ENCODE data around the gene PYY. TPM values are rescaled to one million over a fixed set of nuclear protein-coding genes. Genes with fewer than 3 reads are reported as not detected.
"Not testable (repeated sequence)": the region's sequence is repeated elsewhere in the genome, so short reads cannot be mapped to it uniquely, and the experiment has no call there.

PYY gene
- total RNA-seq, 1 experiment from 2014 or later = not detected

DNA sequence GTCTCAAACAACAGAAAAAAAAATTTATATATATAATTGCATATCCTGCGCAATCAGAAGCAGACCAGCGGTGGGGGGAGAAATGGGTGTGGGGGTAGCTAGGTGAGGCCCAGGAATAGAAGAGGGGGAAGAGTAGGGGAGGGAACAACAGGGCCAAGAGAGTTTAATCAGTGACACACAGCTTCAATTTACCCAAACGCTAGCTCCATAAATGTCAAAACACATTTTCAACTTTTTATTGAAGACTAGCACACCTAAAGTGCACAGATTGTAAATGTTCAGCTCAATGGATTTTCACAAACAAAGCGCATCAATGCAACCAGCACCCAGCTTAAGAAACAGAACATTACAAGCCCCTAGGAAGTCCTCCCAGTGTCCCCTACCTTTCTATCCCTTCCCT, 25.9 kb upstream of the PYY start:
- no peak for DNase-seq (ENCODE audit: extremely low read depth, low read depth)

DNA sequence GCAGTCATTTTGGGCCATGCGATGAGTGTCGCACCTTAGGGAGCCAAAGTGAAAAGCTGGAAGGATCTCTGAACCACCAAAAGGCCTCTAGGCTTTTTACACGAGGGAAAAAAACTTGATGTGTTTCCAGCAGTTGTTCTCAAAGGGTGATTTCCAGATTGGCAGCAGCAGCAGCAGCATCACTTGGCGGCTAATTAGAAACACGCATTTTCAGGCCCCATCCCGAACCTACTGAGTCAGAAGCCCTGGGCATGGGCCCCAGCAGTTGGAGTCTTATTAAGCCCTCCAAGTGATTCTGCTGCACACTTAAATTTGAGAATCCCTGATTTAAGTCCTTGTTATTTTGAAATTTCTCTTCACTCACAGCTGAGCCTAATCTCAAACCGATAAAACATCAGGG, 25.3 kb upstream of the PYY start:
- no peak for DNase-seq (ENCODE audit: extremely low read depth, low read depth)

DNA sequence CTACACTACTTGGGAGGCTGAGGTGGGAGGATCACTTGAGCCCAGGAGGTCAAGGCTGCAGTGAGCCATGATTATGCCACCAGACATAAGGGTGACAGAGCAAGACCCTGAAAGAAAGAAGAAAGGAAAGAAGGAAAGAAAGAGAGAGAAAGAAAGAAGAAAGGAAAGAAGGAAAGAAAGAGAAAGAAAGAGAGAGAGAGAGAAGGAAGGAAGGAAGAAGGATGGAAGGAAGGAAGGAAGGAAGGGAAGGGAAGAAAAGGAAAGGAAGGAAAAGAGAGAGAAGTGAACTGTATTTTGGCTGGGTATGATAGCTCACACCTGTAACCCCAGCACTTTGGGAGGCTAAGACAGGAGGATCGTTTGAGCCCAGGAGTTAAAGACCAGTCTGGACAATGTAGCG, 24.3 kb upstream of the PYY start:
- DNase-seq (ENCODE audit: extremely low read depth, low read depth) = no peak

DNA sequence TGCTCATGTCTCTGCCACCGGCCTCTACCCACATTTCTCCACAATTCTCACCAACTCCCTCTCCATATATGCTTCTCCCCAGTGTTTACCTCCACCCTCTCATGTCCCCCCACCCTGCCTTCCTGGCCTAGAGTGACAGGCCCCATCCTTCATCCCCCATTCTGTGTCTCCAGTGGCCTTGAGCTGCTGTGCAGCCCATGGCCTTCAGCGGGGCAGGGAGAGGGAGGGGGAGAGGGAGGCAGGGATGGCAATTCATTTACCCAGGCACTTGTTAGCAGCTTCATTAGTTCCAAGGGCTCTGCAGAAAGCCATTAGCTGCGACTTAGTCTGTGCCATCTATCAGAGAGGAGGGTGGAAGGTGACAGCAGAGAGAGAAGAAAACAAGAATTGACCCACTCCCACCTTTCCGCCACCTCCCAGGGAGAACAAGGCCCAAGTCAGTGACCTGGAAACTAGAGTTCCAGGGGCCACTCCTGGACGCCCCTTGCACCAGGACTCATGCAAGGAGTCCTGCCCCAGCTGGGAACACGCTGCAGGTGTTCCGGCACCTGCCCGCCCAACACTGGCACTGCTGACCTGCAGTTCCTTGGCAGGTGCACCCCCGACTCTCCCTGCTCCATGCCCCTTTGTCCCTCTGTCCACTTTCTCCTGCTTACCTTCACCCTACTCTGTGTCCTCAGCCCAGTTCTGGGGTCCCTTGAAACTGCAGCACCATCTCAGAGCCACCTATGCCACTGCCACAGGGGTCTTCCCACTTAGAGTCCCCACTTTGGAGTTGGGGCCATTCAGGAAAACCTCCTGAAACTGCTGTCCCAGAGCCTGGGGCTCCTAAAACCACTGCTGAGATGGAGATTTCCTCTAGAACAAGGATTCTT, 23.5 kb upstream of the PYY start:
- no peak for DNase-seq (ENCODE audit: extremely low read depth, low read depth)

DNA sequence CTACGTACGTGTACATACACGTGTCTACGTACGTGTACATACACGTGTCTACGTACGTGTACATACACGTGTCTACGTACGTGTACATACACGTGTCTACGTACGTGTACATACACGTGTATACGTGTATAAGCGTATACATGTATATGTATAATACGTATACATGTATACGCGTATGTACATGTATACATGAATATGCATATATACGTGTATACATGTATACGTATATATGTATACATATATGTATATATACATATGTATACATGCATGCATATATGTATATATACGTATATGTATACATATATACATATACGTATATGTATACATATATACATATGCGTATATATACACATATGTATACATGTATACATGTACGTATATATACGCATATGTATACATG, 22.2 kb upstream of the PYY start:
- DNase-seq (ENCODE audit: extremely low read depth, low read depth) = no peak

DNA sequence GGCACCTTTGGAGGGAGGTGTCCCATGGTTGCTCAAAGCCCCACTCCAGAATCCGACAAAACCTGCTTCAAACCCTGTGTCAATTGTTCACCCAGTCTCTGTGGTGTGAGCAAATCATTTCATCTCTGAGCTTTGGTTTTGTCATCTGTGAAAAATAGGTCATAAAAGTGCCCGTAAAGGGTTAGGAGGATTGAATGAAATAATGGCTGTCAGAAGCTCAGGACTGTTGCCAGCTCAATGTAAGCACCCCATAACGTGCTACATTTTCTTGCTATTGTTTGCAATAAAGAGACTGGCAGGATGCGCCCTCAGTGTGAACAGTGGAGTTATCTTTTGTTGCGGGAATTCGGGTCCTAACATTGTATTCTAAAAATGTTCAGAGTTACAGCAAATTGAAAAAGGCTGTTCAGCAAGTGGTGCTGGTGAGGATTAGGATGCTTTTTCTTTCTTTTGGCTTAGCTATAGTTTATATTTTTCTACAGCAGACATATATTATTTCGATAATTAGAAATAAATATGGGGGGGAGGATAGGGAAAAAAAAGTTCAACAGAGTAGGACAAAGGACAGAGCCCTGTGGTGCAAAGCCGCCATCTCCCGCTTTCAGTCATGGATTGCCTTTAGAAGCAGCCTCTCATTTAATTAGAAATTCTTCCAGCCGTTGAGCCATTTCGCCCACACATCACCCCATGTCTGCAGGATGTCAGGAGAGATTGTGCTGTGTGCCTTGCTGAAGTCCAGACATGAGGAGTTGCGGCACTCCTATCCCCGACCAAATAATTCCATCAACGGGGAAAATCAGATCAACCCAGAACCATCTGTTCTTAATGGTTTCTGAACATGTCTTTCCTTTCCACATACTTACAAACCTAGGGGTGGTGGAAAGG, 20.9 kb upstream of the PYY start:
- DNase-seq (ENCODE audit: extremely low read depth, low read depth) = no peak

DNA sequence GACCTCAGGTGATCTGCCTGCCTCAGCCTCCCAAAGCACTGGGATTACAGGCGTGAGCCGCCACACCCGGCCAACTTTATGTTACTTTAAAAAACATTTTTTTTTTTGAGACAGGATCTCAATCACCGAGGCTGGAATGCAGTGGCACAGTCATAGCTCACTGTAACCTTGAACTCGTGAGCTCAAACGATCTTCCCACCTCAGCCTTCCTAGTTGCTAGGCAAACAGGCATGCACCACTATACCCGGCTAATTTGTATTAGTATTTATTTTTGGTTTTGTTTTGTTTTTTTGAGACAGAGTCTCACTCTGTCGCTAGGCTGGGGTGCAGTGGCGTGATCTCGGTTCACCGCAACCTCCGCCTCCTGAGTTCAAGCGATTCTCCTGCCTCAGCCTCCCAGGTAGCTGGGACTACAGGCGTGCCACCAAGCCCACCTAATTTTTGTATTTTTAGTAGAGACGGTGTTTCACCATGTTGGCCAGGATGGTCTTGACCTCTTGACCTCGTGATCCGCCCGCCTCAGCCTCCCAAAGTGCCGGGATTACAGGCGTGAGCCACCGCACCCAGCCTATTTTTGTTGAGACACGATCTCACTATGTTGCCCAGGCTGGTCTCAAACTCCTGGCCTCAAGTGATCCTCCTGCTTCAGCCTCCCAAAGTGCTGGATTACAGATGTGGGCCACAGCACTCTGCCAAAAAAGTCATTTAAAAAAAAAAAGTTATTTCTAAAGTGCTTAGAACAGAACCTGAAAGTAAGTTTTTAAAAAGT, 18.9 kb upstream of the PYY start:
- DNase-seq (ENCODE audit: extremely low read depth, low read depth) = not testable (repeated sequence)

DNA sequence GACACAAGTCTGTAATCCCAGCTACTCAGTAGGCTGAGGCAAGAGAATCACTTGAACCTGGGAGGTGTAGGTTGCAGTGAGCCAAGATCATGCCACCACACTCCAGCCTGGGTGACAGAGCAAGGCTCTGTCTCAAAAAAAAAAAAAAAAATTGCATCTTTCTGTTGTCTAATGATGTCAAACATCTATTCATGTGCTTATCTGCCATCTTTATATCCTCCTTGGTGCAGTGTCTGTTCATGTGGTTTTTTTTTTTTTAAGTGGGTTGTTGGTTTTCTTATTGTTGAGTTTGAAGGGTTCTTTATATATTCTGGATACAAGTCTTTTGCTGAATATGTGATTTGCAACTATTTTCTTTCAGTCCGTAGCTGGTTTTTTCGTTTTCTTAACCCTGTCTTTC, 17.7 kb upstream of the PYY start:
- DNase-seq (ENCODE audit: extremely low read depth, low read depth) = not testable (repeated sequence)

DNA sequence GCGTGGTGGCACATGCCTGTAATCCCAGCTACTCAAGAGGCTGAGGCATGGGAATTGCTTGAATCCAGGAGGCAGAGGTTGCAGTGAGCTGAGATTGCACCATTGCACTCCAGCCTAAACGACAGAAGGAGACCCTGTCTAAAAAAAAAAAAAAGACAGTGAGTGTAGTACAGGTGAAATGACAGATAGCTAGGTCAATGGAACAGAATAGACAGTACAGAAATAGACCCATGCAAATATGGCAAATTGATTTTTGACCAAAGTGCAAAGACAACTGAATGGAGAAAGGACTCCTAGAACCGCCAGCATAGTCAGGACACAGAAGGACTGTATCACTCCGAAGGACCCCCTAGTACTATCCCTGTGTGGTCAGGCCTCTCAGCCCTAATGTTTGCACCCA, 16.6 kb upstream of the PYY start:
- DNase-seq (ENCODE audit: extremely low read depth, low read depth) = no peak

DNA sequence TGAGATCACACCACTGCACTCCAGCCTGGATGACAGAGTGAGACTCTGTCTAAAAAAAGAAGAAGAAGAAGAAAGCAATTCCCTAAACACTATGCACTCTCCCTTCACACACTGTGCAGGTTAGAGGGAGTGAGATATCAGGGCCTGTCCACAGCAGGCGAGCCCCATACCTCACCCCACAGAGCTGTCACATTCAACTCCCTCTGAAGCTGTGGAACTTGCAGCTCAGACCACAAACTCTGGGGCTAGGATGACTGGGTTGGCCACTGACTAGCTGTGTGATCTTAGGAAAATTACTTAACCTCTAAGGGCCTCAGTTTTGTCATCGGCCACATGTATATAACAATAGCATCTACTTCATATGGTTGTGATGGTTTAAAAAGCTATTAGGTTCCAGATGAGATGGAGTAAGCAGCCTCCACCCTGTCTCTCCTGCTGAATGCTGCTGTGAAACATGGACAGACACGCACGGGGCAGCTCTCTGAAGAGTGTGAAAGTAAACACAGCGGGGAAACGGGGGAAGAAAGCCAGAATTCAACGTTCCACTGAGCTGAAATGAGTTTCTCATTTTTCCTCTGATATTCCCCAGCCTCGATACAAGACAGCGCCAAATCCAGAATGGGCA, 13.6 kb upstream of the PYY start:
- no peak for DNase-seq (ENCODE audit: extremely low read depth, low read depth)

DNA sequence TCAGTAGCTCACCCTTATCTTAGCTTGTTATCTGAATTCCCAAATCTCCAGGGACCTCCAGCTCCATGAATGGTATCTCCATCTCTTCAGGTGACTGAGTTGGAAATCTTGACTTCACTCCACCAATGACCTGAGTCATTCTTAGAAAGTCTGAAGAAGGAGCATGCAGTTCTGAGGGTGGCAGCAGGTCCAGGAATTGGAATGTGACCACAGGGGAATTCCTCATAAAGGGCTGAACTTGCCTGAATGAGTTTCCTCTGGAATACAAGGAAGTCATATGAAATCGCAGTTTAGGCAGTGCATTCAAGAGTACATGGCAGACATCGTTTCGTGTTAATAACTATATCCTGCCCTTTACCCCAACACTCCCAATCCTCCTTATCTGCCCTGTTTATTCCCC, 12.5 kb upstream of the PYY start:
- no peak for DNase-seq (ENCODE audit: extremely low read depth, low read depth)

DNA sequence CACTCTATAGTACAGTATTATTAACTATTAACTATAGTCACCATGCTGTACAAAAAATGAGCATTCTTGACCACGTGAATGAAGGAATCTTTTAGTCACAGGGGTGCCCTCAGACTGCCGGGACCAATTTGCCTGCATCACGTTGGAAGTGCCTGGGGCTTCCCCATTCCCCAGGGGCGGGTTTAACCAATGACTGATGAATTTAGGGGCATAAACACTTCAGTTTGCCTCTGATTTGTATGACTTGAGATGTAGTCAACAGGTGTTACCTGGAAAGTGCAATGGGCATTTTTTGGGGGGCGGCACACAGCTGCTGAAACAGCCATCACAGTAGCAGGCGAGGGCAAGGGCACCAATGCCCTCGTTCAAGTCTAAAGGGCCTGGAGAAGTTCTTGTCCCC, 8.7 kb upstream of the PYY start:
- no peak for DNase-seq (ENCODE audit: extremely low read depth, low read depth)

DNA sequence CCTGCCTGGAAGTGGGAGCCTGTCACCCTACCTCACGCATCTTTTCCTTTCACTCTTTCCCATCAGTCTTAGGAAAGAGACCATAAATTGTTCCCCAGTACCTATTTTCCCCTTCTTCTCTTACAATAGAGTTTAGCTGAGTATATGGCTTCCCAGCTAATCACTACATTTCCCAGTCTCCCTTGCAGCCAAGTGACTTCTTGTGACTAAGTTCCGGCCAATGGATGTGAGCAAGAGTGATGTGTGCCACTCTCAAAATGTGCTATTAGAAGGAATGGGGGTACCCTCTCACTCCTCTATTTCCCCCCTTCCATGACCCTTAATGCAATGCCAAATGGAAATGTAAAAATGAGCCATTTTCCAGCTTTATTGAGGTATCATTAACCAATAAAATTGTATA, 8.2 kb upstream of the PYY start:
- no peak for DNase-seq (ENCODE audit: extremely low read depth, low read depth)

DNA sequence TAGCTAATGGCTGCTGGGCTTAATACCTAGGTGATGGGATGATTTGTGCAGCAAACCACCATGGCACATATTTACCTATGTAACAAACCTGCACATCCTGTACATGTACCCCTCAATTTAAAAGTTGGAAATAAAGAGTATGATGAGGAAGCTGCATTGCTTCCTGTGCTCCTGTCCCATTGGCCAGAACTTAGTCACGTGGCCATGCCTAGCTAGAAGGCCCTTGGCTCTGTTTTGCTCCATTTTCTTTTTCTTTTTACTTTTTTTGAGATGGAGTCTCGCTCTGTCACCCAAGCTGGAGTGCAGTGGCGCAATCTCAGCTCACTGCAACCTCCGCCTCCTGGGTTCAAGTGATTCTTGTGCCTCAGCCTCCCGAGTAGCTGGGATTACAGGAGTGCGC, 7.6 kb upstream of the PYY start:
- DNase-seq (ENCODE audit: extremely low read depth, low read depth) = not testable (repeated sequence)

DNA sequence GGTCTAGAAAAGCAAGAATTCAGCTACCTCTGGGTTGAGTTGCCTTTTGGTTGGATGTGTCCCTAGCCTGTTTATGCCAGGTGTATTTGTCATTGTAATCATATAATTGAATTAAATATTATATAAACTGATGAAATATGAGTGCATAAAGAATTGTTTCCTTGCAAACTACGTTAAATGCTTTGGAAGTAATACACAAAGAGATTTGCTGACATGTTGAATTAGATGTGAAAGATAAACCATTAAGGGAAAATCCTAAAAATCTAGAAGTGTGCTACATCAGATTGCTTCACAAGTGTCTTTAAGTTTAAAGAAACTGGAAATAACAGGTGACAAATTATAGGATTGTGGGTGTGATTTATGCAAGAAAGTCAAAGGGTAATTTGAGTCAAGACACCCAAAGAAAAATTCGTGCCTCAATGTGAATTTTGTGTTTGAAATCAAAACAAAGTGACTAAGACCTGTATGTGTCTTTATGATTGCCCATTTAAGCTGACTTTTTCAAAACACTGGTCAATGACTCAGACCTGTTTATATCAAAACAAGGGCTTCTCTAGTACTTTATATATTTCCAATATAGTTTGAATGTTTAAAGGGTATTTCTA, 5.1 kb upstream of the PYY start:
- DNase-seq (ENCODE audit: extremely low read depth, low read depth) = peak; percentile 17

DNA sequence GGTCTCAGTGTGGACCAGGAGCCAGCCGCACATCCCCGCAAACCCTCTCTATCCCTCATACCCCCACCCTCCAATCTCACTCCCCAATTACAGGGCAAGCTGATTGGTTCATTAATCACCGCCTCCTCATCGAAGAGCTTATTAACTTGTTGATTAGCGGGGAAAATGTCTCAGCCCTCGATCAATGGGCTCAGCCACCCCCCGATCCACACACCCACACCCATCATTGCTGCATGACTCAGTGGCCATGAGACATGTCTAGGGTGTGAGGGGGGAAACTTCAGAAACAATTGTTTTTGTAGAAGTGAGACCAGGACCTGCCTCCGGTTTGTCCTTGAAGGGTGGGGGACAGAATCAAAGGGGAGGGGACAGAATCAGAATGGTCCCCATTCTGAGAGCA, 2.5 kb upstream of the PYY start:
- no peak for DNase-seq (ENCODE audit: extremely low read depth, low read depth)

DNA sequence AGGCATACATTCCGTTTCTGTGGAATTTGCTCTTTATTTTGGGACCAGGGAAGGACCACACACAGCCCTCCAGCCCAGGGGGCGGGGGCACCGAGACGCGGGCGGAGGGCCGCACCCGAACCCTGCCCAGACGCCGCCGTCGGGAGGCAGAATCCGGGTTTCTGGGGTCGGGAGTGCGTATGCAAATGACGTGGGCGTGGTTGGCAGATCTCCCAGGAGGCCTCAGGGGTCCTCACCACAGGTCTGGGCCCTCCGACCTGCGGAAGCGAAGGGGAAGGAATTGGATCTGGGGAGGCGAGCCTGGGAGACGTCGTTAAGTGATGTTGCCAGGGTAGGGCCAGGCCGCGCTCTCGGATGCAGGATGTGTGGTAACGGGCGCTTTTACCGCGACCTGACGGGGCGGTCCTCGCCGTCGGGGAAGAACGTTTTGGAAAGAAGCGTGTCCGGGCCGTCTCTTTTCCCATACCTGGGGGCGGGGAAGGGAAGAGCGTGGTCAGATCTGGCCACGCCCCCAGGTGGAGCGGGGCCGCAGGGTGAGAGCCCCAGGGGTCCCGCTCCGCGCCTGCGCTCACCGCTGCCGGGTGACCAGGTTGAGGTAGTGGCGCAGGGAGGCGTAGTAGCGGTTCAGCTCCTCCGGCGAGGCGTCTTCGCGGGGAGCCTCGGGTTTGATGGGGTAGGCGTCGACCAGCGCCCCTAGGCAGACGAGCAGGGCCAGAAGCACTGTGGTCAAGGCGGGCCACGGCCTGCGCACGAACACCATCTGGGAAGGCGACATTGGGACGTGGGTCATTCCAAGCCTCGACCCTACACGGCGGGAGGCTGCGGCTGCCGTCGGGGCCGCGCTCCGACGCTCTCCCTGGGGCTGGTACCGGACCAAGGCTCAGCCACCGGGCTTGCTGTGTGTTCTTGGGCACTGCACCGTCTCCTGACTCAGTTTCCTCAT, 745 bp downstream of the PYY start:
- DNase-seq (ENCODE audit: extremely low read depth, low read depth) = no peak

DNA sequence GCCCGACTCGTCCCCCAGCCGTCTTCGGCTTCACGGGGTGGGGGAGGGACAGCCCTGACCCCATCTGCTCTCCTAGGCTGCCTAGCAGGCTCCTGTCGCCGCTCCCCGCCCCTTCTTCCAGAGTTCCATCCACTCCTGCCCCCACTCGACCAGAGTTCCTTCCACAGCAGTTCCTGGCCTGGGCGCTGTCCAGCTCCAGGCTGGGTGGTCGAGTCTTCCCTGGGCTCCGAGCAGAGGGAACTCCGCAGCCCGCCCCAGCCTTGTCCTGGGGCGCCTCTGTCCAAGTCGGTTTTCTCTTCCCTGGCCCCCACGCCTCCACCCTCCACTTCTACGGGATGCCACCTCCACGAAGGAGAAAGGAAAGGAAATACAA, 1.4 kb downstream of the PYY start:
- no peak for DNase-seq (ENCODE audit: extremely low read depth, low read depth)

DNA sequence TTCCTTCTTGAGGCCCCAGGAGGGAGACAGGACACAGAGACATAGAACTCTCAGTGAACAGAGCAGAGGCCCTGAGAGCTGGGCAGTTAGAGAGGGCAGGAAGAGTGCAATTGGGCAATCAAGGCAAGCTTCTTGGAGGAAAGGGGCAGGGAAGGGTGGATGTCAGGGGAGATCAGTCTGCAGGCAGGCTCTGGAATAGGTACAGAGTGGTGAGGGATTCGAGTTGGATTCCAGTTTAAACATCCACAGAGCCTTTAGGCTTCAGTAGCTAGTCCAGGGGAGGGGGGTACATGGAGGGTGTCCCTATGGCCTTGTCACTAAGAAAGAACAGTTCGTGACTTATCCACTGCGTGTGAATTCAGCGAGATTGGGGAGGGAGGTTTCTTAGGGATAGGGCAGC, 2.0 kb downstream of the PYY start:
- no peak for DNase-seq (ENCODE audit: extremely low read depth, low read depth)

Data from NCI-H460 (cell line).